Left colon (tissue), 2 donors: ENCODE data around the gene TMEM72. TPM values are rescaled to one million over a fixed set of nuclear protein-coding genes. Genes with fewer than 3 reads are reported as not detected.

Source experiments
- ATAC-seq: fragments of 200-7000 bp; cut with Tn5 transposase; one replicate; pipeline ENCODE4 v1.9.1; 2020; ENCODE audit warnings: mild to moderate bottlenecking, moderate library complexity
- DNase-seq, 2 donors: peaks; one replicate each; pipeline ENCODE4 v3.0.0-alpha.2; 2020
- intact Hi-C, 2 donors: fragments of 100-400 bp; cut with DNase I in 1 of 2; cut with micrococcal nuclease in 1 of 2; formaldehyde crosslinking; loops; one replicate each; pipeline versions ENCODE4 v1.11.2 to v1.14.0; 2022; cut with DNase I, micrococcal nuclease
- total RNA-seq, 2 donors: library from RNA; stranded (reverse); fragmentation: NEBNext Ultra II Directional; extraction: Animal tissue kit (Norgen Biotek cat#: 25700); gene quantifications; one replicate each; pipeline ENCODE4 v1.2.1, GENCODE V29; 2021
- donor health status: DM: no; HTN: no; CAD: no.
- donor health status: DM: yes; HTN: yes; CAD: no.

TMEM72 gene
- total RNA-seq, 2 donors from 2014 or later = 25.0 to 33.1 TPM

DNA sequence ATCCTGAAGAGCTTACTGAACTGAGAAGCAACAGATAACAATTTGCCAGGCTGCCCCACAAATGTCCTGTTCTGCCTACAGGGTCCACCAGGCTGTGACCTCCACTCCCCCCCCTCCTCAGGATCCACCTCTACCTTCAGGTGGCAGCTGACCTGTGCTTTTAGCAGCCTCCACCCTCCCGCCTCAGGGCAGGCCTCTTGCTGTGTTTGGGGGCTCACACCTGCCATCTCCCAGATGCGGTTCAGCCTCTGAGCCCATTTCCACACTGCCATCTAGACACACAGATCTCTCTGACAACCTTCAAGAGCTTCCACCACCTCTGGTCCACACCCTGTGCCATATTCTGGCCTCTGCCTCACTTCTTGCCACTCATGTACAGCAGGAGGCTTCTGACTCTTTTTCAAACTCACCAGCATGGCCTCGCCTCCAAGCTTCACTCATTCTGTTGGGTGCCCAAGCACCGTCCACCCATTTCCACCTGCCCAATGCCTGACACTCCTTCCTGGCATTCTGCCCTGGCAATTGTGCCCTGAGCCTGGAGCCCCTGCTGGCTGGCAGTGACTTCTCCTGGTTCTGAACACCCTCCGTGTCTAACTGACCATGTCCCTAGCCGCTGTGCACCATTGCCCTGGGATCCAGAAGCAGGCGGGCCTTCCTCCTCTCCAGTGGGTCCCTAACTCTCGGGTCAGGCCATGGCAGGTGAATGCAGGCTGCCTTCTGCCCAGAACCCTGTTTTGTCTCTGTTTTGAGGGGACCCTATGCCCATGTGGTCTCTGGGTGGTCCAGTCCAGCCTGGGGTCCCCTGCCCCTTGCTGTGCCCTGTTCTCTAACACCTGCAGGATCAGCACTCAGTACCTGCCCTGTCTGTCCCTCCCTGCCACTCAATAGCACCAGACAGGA, 18.5 kb downstream of the TMEM72 start:
- DNase-seq = no peak
- peak; percentile 19 for ATAC-seq
- intact Hi-C loops = loop anchor here in 1 of 2 donors (5.0 kb wide), 1 partner anchor 48 kb away; the partner anchor contains the start of gene DEPP1

DNA sequence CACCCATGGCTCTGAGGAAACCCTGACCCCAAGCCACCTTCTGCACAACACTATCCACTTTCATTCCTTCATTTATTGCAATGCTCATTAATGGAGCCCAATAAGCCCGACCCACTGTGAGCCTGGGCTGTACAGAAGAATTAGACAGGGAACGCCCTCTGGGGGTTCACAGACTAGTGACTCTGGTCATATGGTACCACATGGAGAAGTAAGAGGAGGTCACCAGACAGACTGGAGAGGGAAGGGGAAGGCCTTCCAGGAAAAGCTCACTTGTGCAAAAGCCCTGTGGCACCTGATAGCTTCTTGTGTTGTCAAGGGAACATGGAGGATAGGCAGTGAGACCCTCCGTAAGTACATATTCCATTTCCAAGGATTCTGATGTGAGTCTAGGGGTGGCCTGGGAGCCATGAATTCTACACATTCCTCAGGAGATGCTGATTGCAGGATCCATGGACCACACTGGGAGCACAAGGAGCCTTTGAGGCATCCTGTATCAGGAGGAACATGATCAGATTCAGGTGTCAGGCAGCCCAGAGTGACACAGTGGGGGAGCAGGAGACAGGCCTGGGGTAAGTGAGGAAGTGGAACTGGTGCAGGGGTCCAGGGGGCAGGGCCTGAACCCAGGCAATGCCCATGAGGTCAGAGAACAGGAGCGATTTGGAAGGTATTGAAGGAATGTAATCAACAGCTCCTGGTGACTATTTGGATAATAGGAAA, 19.9 kb downstream of the TMEM72 start:
- ATAC-seq (no peak), DNase-seq (no peak)
- intact Hi-C loops = loop anchor here in 1 of 2 donors (5.0 kb wide), 1 partner anchor 46 kb away; the partner anchor contains the start of gene DEPP1

- ATAC-seq = peak; percentile 0
- intact Hi-C loops = loop anchor here in 1 of 2 donors (5.0 kb wide), 1 partner anchor 45 kb away; the partner anchor contains the start of gene DEPP1
- DNase-seq = no peak
These were observed 20.7 kb downstream of the TMEM72 start for GRCh38 chr10:44931621-44932516.

DNA sequence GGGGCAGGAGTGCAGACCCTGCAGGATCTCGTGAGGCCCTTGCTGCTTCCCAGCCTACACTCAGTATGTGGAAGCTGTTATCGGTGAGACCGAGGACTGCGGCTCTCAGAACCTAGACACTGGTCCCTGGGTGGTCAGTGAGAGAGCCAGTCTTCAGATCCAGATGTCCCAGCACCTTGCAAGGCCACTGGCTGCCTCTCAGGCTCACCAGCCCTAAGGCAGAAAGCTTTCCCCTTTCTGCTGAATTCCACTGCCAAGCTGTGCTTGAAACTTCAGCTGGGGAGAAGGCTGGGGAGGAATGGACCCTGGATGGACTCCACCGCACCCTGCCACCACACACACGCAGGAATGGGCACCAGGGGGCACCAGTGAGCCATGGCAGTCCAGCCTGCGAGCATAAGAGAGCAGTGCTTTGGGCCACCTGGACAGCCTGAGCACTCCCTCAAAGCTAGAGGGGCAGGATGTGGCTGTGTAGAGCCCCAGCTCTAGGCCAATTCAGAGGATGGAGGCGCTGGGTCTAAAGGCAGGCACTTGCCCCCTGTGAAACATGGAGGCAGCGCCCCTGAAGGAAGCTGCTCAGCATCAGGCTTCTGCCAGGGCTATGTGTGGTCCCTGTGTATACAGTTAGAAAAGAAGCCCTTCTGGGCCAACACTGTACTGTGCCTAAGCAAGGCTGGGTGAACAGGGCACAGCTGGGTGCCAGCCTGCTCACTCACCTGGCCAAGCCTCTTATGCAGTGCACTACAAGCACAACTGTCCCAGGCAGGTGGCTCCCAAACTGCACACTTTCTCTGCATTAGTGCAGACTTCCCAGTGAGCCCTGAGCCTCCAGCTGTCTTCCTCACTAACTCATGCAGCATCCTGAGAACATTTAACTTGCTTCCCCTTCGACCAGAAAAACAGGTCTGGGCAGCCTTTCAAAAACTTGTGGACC, 21.6 kb downstream of the TMEM72 start:
- intact Hi-C loops = loop anchor here in 1 of 2 donors (5.0 kb wide), 1 partner anchor 45 kb away; the partner anchor contains the start of gene DEPP1

DNA sequence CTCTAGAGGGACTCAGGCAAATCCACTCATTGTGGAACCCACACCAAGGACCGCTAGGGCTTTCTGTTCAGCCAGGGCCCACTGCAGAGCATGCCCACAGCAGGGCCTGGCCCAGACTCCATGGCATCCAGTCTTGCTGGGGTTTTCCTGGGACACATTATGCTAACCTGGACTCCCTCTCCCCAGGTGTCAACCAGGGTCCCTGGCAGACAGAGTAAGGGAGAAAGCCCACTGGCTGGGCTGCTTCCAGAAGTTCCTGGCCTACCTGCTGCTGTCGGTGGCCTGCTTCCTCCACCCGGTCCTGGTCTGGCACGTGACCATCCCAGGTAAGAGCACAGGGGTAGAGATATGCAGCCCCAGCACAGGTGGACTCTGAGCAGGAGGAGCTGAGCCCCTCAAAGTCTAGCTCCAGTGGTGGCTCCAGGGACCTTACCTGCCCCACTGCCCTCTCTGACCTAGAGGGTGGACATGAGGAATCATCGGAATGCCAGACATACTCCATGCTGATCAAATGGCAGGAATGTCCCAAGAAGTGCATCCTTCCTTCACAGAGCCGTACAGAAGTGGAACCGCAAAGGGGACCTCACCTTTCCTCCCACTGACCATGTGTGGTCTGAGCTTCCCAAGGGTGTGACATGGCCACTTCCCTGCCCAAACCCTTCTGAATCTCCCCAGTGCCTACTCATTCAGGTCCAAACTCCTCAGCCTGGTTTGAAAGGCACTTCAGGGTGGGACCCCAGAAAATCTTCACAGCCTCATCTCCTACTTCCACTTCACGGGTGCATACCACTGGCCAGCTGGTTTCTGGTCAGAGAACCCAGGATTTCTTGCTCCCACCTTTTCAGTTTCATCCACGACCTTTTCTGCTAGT, 22.5 kb downstream of the TMEM72 start:
- intact Hi-C loops = loop anchor here in 1 of 2 donors (5.0 kb wide), 1 partner anchor 44 kb away; the partner anchor contains the start of gene DEPP1
- DNase-seq (no peak), ATAC-seq (no peak)

More for the DNA sequence above, 21.6 kb downstream of the TMEM72 start:
- ATAC-seq (peak; percentile 85), DNase-seq (peak; percentile 82 to 97)

DNA sequence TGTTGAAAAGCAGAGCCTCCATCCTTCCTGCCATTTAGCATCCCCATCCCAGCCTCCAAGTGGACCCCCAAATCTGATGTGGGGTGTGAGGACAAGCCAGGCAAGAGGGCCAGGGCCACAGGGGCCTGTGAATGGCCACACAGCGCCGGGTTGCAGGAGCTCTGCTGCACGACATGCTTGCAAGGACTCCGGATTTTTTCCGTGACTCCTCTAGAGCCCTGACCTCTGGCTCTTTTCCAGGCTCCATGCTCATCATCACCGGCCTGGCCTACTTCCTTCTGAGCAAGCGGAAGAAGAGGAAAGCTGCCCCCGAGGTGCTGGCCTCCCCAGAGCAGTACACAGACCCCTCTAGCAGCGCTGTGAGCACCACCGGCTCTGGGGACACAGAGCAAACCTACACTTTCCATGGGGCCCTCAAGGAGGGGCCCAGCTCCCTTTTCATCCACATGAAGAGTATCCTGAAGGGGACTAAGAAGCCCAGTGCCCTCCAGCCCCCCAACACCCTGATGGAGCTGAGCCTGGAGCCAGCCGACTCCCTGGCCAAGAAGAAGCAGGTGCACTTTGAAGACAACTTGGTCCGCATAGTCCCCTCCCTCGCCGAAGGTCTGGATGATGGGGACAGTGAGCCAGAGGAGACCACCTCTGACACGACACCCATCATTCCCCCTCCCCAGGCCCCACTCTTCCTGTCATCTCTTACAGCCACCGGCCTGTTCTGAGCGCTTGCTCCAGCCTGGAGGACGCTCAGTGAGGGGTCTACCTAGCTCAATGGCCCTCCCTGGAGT, 23.5 kb downstream of the TMEM72 start:
- ATAC-seq (no peak), DNase-seq (no peak)
- intact Hi-C loops = loop anchor here in 1 of 2 donors (5.0 kb wide), 1 partner anchor 43 kb away; the partner anchor contains the start of gene DEPP1

- DNase-seq (no peak), ATAC-seq (no peak)
- intact Hi-C loops = no loop called here
These were observed 24.2 kb downstream of the TMEM72 start for GRCh38 chr10:44935201-44935965.

- ATAC-seq (no peak), DNase-seq (no peak)
- intact Hi-C loops = no loop called here
These were observed 24.8 kb downstream of the TMEM72 start for GRCh38 chr10:44935966-44936295.

DNA sequence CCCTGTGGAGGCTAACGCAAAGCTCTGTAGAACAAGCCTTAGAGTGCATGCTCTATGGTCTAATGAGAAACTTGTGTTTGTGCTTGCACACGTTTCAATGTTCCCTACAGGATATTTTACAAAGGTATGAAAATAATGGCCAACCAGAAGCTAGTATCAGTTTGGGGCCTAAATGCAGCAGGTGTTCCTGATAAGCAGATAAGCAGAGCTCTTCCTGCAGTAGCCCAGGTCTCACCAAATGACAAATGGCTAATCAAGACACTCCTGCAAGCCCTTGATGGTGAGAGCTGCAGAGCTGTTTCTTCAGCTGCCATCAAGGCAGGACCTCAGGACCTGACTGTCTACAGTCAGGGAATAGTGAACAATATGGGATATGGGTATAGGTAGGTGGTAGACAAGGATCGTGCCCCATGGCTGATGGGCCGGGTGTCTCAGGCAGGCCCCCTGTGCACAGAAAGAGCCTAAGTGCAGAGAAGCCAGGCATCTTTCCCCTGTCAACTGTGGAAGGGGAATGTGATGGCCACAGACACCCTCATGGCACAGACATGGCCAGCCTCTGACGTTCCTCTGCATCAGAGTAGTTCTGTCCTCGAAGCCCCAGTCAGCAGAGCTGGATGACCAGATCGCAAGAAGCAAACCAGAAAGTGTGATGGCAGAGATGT, 25.3 kb downstream of the TMEM72 start:
- DNase-seq = no peak
- no peak for ATAC-seq
- intact Hi-C loops = no loop called here

- ATAC-seq = no peak
- intact Hi-C loops = no loop called here
- DNase-seq = no peak
These were observed 26.3 kb downstream of the TMEM72 start for GRCh38 chr10:44937196-44938005.

DNA sequence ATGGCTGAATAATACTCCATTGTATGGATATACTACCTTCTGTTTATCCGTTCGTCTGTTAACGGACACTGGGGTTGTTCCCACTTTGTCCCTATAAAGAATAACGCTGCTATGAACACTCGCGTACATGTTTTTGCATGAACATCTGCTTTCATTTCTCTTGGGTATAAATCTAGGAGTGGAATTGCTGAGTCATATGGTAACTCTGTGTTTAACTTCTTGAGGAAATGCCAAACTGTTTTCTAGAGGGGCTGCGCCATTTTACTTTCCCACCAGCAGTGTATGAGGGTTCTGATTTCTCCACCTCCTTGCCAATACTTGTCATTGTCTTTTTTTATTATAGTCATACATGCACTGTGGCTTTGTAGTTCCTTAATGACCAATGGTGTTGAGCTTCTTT, 27.8 kb downstream of the TMEM72 start:
- intact Hi-C loops = no loop called here
- ATAC-seq = no peak
- no peak for DNase-seq

GRCh38 chr10:44939691-44940401, 28.7 kb downstream of the TMEM72 start:
- DNase-seq (no peak), ATAC-seq (peak; percentile 69)
- intact Hi-C loops = no loop called here

DNA sequence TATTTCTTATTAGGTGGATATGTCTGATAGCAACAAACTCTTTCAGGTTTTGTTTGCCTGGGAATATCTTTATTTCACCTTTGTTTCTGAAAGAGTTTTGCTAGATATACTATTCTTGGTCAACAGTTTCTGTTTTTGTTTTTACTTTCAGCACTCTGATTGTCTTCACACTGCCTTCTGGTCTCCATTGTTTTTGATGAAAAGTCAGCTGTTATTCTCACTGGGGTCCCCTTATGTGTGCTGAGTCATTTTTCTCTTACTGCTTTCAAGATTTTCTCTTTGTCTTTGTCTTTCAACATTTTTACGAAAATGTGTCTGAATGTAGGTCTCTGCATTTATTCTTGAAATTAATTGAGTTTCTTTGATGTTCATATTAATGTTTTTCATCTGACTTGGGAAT, 33.2 kb downstream of the TMEM72 start:
- intact Hi-C loops = no loop called here
- ATAC-seq (no peak), DNase-seq (no peak)
